PC-3 (cell line): ENCODE results near the gene IFIT3. TPM values are rescaled to one million over a fixed set of nuclear protein-coding genes. Genes with fewer than 3 reads are reported as not detected.

Experiments used
- ATAC-seq: fragments of 200-7000 bp; cut with Tn5 transposase; 2 replicates; pipeline ENCODE4 v1.9.1; 2020; ENCODE audit warnings: mild to moderate bottlenecking, moderate library complexity
- BruUV-seq: library from RNA; stranded (reverse); fragments of 400-500 nt; replicated peaks from 2 replicates; lab custom pipeline; 2021; lab: Mats Ljungman, UMichigan
- CTCF ChIA-PET: fragments of 300-600 bp; sonication (Branson Sonifier 250); formaldehyde crosslinking; loops from one replicate; lab custom pipeline; 2022; ENCODE audit warnings: antibody characterized with exemption; lab: Charles Lee
- POLR2A ChIA-PET: fragments of 300-600 bp; sonication (Branson Sonifier 250); formaldehyde crosslinking; loops from one replicate; lab custom pipeline; 2022; ENCODE audit warnings: antibody characterized with exemption; ENCODE audit not compliant: unreplicated experiment; lab: Charles Lee
- DNase-seq: peaks from one replicate; pipeline ENCODE4 v3.0.0-alpha.2; 2015
- H2AFZ ChIP-seq: fragments of 300-600 bp; sonication (generic); 2 replicates; pipeline ENCODE4 v1.6.0; 2016; ENCODE audit warnings: antibody characterized with exemption, low read length
- H3F3A ChIP-seq: fragments of 300-600 bp; sonication (generic); one replicate; pipeline ENCODE4 v1.6.0; 2017; ENCODE audit warnings: antibody characterized with exemption, low read length, control low read depth, mild to moderate bottlenecking; ENCODE audit not compliant: unreplicated experiment
- H3K27ac ChIP-seq: fragments of 300-600 bp; sonication (generic); 2 replicates; pipeline ENCODE4 v1.5.1; 2016; ENCODE audit warnings: mild to moderate bottlenecking, low read length
- H3K27me3 ChIP-seq: fragments of 300-600 bp; sonication (generic); 2 replicates; pipeline ENCODE4 v1.6.1; 2016; ENCODE audit warnings: low read length, mixed read lengths
- H3K36me3 ChIP-seq: fragments of 300-600 bp; sonication (generic); 2 replicates; pipeline ENCODE4 v1.6.1; 2016; ENCODE audit warnings: low read depth, mixed run types, low read length, mixed read lengths
- H3K4me1 ChIP-seq: fragments of 300-600 bp; sonication (generic); 2 replicates; pipeline ENCODE4 v1.5.1; 2016; ENCODE audit warnings: low read length; ENCODE audit not compliant: insufficient read depth
- H3K4me2 ChIP-seq: fragments of 300-600 bp; sonication (generic); 2 replicates; pipeline ENCODE4 v1.6.0; 2016; ENCODE audit warnings: low read length
- H3K4me3 ChIP-seq: fragments of 300-600 bp; sonication (generic); 2 replicates; pipeline ENCODE4 v1.5.1; 2016; ENCODE audit warnings: mild to moderate bottlenecking, low read length, mixed read lengths
- H3K79me2 ChIP-seq: fragments of 300-600 bp; sonication (generic); 2 replicates; pipeline ENCODE4 v1.6.1; 2017; ENCODE audit warnings: low read length, mixed read lengths
- H3K9ac ChIP-seq: fragments of 300-600 bp; sonication (generic); 2 replicates; pipeline ENCODE4 v1.6.0; 2016; ENCODE audit warnings: mild to moderate bottlenecking, low read length
- H3K9me2 ChIP-seq: fragments of 300-600 bp; sonication (generic); replicated peaks from 2 replicates; pipeline ENCODE4 v1.6.1; 2016; ENCODE audit warnings: mixed run types, low read length, mixed read lengths
- H3K9me3 ChIP-seq: fragments of 300-600 bp; sonication (generic); 2 replicates; pipeline ENCODE4 v1.6.1; 2016; ENCODE audit warnings: low read length, mixed read lengths
- H4K20me1 ChIP-seq: fragments of 300-600 bp; sonication (generic); 2 replicates; pipeline ENCODE4 v1.6.1; 2016; ENCODE audit warnings: low read length, mixed read lengths
- CTCF ChIP-seq: fragments of 300-600 bp; sonication (generic); conservative IDR thresholded peaks from 2 replicates; pipeline ENCODE4 v1.5.1; 2017; ENCODE audit warnings: antibody characterized with exemption, low read depth, mild to moderate bottlenecking, low read length
- EZH2 ChIP-seq: fragments of 300-600 bp; sonication (generic); IDR thresholded peaks from one replicate; pipeline ENCODE4 v1.6.1; 2017; ENCODE audit warnings: antibody characterized with exemption, mild to moderate bottlenecking, low read length; ENCODE audit not compliant: unreplicated experiment
- EZH2phosphoT487 ChIP-seq: fragments of 300-600 bp; sonication (generic); IDR thresholded peaks from 2 replicates; pipeline ENCODE4 v1.6.1; 2018; ENCODE audit warnings: mild to moderate bottlenecking, antibody characterized with exemption, low read length, borderline replicate concordance
- intact Hi-C: fragments of 100-400 bp; cut with micrococcal nuclease; formaldehyde crosslinking; loops from 2 replicates; pipeline ENCODE4 v1.9.0; 2023
- total RNA-seq: library from RNA; depleted of rRNA; stranded (reverse); fragments of >200 nt; gene quantifications from 2 replicates; pipeline ENCODE4 v1.2.3, GENCODE V29; 2014

IFIT3 gene
- total RNA-seq, 1 experiment from 2014 or later, result 5.0 TPM

DNA sequence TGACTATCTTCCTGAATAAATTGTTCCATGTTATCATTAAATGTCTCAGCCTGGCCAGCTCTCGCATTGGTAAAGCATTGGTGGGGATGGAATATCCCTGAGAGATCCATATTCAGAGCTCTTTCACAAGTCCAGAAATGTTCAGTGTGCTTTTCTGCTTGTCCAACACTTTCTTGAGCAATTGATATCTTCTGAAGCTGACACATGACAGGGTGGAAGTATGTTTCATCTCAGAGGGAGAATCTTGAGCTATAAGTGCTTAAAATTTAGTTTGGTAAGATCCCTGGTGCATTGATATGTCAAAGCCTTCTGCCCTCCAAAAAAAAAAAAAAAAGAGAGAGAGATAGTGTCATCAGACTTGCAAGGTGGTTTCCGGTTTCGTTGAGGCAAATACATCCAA lies 7.4 kb downstream of the IFIT3 start:
- Histone ChIP-seq H2AFZ (no peak overlapping the region), H3K9me3 (no peaks in the 10 kb centered on the region), H3K9ac (no peak overlapping the region), H4K20me1 (no peaks in the 10 kb centered on the region), H3K27me3 (no peaks in the 10 kb centered on the region), H3F3A (no peaks in the 10 kb centered on the region), H3K36me3 (no peaks in the 10 kb centered on the region; the same call in 1 of the 2 replicates), H3K4me3 (no peak overlapping the region), H3K4me1 (peaks cover 26% of the 10 kb centered on the region), H3K27ac (no peak overlapping the region), H3K4me2 (no peak overlapping the region), H3K9me2 (no peaks in the 10 kb centered on the region), H3K79me2 (no peaks in the 10 kb centered on the region)
- no TSS peak for BruUV-seq
- DNase-seq (no peak), ATAC-seq (no peak)
- no peak for TF ChIP-seq CTCF
- no peak for TF ChIP-seq EZH2phosphoT487
- TF ChIP-seq EZH2, result no peak
- CTCF ChIA-PET, result no interaction called here
- POLR2A ChIA-PET, result no interaction called here
- intact Hi-C loops, result no loop called here

DNA sequence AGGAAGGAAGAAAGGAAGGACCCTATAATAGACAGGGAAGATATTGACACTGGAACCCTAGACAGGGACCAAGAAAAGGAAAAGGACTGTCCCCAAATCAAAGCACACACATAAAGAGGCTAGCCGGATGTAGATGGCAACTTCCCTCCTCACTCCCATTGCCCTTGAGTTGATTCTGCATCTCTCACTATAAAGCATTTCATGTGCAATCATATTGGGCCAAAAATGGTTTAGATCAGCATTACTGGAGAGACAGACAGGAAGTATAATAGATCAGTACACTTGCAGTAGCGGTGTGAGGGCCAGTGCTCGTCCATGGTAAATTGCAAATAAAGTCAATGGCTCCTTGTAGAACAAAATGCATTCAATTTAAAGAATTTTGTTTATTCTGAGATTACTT lies 8.4 kb downstream of the IFIT3 start:
- no peak for DNase-seq
- no peak overlapping the region for H3K4me2 ChIP-seq
- H3K27me3 ChIP-seq, result no peaks in the 10 kb centered on the region
- no peak overlapping the region for H2AFZ ChIP-seq
- ChIA-PET CTCF (no interaction called here), POLR2A (no interaction called here)
- BruUV-seq, result no TSS peak
- H3K4me3 ChIP-seq, result no peak overlapping the region
- H3K27ac ChIP-seq, result no peak overlapping the region
- H3K4me1 ChIP-seq, result peaks cover 20% of the 10 kb centered on the region
- no peaks in the 10 kb centered on the region for H3F3A ChIP-seq
- ATAC-seq, result no peak
- no peaks in the 10 kb centered on the region; the same call in 1 of the 2 replicates for H3K36me3 ChIP-seq
- no peaks in the 10 kb centered on the region for H3K79me2 ChIP-seq
- no peaks in the 10 kb centered on the region for H3K9me3 ChIP-seq
- no peaks in the 10 kb centered on the region for H4K20me1 ChIP-seq
- no peaks in the 10 kb centered on the region for H3K9me2 ChIP-seq
- no peak overlapping the region for H3K9ac ChIP-seq
- no peak for TF ChIP-seq CTCF
- intact Hi-C loops, result no loop called here

DNA sequence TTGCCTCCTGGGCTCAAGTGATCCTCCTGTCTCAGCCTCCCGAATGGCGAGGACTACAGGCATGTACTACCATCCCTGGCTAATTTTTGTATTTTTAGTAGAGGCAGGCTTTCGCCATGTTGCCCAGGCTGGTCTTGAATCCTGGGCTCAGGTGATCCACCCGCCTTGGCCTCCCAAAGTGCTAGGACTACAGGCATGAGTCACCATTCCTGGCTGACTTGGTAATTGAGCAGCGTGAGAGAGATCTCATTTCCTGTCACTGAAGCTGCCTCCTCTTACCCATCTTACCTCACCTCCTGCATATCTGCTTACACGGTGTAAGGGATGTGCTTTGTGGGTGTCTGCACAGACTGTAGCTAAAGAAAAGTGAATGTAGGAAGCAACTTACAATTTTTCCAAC lies 9.7 kb downstream of the IFIT3 start:
- TF ChIP-seq EZH2phosphoT487 (no peak), EZH2 (no peak), CTCF (no peak)
- H3K79me2 ChIP-seq, result no peaks in the 10 kb centered on the region
- H3K4me1 ChIP-seq, result peaks cover 15% of the 10 kb centered on the region
- H3K36me3 ChIP-seq, result no peaks in the 10 kb centered on the region; the same call in 1 of the 2 replicates
- H4K20me1 ChIP-seq, result no peaks in the 10 kb centered on the region
- ATAC-seq (no peak; the same call in 1 of the 2 replicates), DNase-seq (no peak)
- no peak overlapping the region for H3K9ac ChIP-seq
- BruUV-seq, result no TSS peak
- H3K4me3 ChIP-seq, result no peak overlapping the region
- no peak overlapping the region for H3K27ac ChIP-seq
- ChIA-PET POLR2A (no interaction called here), CTCF (no interaction called here)
- intact Hi-C loops, result no loop called here
- H3K4me2 ChIP-seq, result no peak overlapping the region
- no peak overlapping the region for H2AFZ ChIP-seq
- H3F3A ChIP-seq, result no peaks in the 10 kb centered on the region
- no peaks in the 10 kb centered on the region for H3K27me3 ChIP-seq
- no peaks in the 10 kb centered on the region for H3K9me2 ChIP-seq
- H3K9me3 ChIP-seq, result no peaks in the 10 kb centered on the region
